A549 (cell line): ENCODE data around the gene ZFAND2B. TPM values are rescaled to one million over a fixed set of nuclear protein-coding genes. Genes with fewer than 3 reads are reported as not detected.

Experiments used
- ATAC-seq, 2 experiments: fragments of 200-7000 bp in 1 of 2; fragments of >200 bp in 1 of 2; cut with Nextera tagmentation in 1 of 2; cut with Tn5 transposase in 1 of 2; 3 replicates each; pipeline versions ENCODE4 v1.8.0 to v1.9.1; 2018 to 2020; ENCODE audit warnings: mild to moderate bottlenecking in 1 of 2, moderate library complexity in 1 of 2
- CTCF ChIA-PET: fragments of 300-600 bp; sonication (Branson Sonifier 250); formaldehyde crosslinking; extraction: SDS; loops from one replicate; lab custom pipeline; 2021; ENCODE audit warnings: antibody characterized with exemption, inconsistent platforms; lab: Yijun Ruan, JAX
- POLR2A ChIA-PET: fragments of 350-600 bp; formaldehyde crosslinking; extraction: SDS; loops from one replicate; lab custom pipeline; 2021; ENCODE audit warnings: antibody characterized with exemption, inconsistent platforms; lab: Yijun Ruan, JAX
- DNase-seq, 2 experiments: peaks; one replicate each; pipeline versions ENCODE4 v3.0.0 to v3.0.0-alpha.2; 2011 to 2016; ENCODE audit warnings: low read depth in 1 of 2, low spot score in 1 of 2
- FAIRE-seq: peaks from 2 replicates; lab custom pipeline; 2011; peaks lifted over from hg19 to GRCh38; lab: Jason Lieb, UNC
- H3K27ac ChIP-seq, 2 experiments: fragments of >200 bp; sonication (Bioruptor Twin); formaldehyde crosslinking; 3 replicates each; pipeline ENCODE4 v1.5.1; 2016 to 2017
- H3K4me1 ChIP-seq: fragments of >200 bp; sonication (Bioruptor Twin); formaldehyde crosslinking; 3 replicates; pipeline ENCODE4 v1.6.1; 2016
- H3K4me2 ChIP-seq: fragments of >200 bp; sonication (Bioruptor Twin); formaldehyde crosslinking; 3 replicates; pipeline ENCODE4 v1.6.1; 2016
- H3K4me3 ChIP-seq: fragments of >200 bp; sonication (Bioruptor Twin); formaldehyde crosslinking; 3 replicates; pipeline ENCODE4 v1.5.1; 2016
- H3K9me3 ChIP-seq: fragments of >200 bp; sonication (Bioruptor Twin); formaldehyde crosslinking; 3 replicates; pipeline ENCODE4 v1.6.1; 2016
- BHLHE40 ChIP-seq: IDR thresholded peaks from 2 replicates; pipeline ENCODE4 v1.6.1; 2012; ENCODE audit warnings: low read depth, low read length, inconsistent platforms
- CBX2 ChIP-seq: fragments of 200-600 bp; sonication (generic); IDR thresholded peaks from 2 replicates; pipeline ENCODE4 v1.6.1; 2016; ENCODE audit warnings: low read depth, mild to moderate bottlenecking, borderline replicate concordance
- CHD2 ChIP-seq: fragments of 150-350 bp; IDR thresholded peaks from 2 replicates; pipeline ENCODE4 v1.6.1; 2014; ENCODE audit warnings: low read length; ENCODE audit not compliant: partially characterized antibody
- CHD4 ChIP-seq: fragments of 200-600 bp; sonication (generic); IDR thresholded peaks from 2 replicates; pipeline ENCODE4 v1.6.1; 2016; ENCODE audit warnings: antibody characterized with exemption, mild to moderate bottlenecking, borderline replicate concordance
- EHMT2 ChIP-seq: fragments of 200-600 bp; sonication (generic); IDR thresholded peaks from 2 replicates; pipeline ENCODE4 v1.6.1; 2016; ENCODE audit warnings: antibody characterized with exemption, low read depth, mild to moderate bottlenecking, moderate library complexity
- EP300 ChIP-seq, 2 experiments: fragments of >200 bp; sonication (Bioruptor Twin); formaldehyde crosslinking; IDR thresholded peaks; 2 replicates in 1 of 2; 3 replicates in 1 of 2; pipeline ENCODE4 v1.6.1; 2016 to 2017
- FOSL2 ChIP-seq, 2 experiments: fragments of 450-650 bp in 1 of 2; fragments of >200 bp in 1 of 2; sonication (Bioruptor Twin) in 1 of 2; formaldehyde crosslinking; IDR thresholded peaks; 2 replicates each; pipeline versions ENCODE4 v1.5.0 to v1.6.1; 2016 to 2020; ENCODE audit warnings: mild to moderate bottlenecking in 1 of 2, moderate library complexity in 1 of 2
- GATA3 ChIP-seq: IDR thresholded peaks from 2 replicates; pipeline ENCODE4 v1.6.1; 2012; ENCODE audit warnings: borderline replicate concordance
- HEYL ChIP-seq: fragments of 250-450 bp; sonication (Bioruptor Pico); IDR thresholded peaks from 2 replicates; pipeline ENCODE4 v1.8.0; 2021; ENCODE audit warnings: mild to moderate bottlenecking, moderate library complexity
- HOXB5 ChIP-seq: fragments of 250-450 bp; sonication (Bioruptor Pico); IDR thresholded peaks from 2 replicates; pipeline ENCODE4 v1.5.0; 2020; ENCODE audit warnings: mild to moderate bottlenecking, moderate library complexity
- JUN ChIP-seq, 2 experiments: fragments of >200 bp; sonication (Bioruptor Twin); formaldehyde crosslinking; IDR thresholded peaks; 2 replicates in 1 of 2; 3 replicates in 1 of 2; pipeline ENCODE4 v1.6.1; 2016 to 2017
- JUNB ChIP-seq: fragments of >200 bp; sonication (Bioruptor Twin); formaldehyde crosslinking; IDR thresholded peaks from 2 replicates; pipeline ENCODE4 v1.6.1; 2016
- MAZ ChIP-seq: fragments of 150-350 bp; IDR thresholded peaks from 2 replicates; pipeline ENCODE4 v1.6.1; 2014; ENCODE audit warnings: antibody characterized with exemption, low read depth, low read length, borderline replicate concordance
- PHF8 ChIP-seq: fragments of 200-600 bp; sonication (generic); IDR thresholded peaks from 2 replicates; pipeline ENCODE4 v1.6.1; 2016; ENCODE audit warnings: low read depth, mild to moderate bottlenecking, antibody characterized with exemption, moderate library complexity, borderline replicate concordance
- POLR2A ChIP-seq: IDR thresholded peaks from 2 replicates; pipeline ENCODE4 v1.6.1; 2012; ENCODE audit warnings: mild to moderate bottlenecking, low read length
- RCOR1 ChIP-seq: fragments of 150-350 bp; IDR thresholded peaks from 2 replicates; pipeline ENCODE4 v1.6.1; 2014; ENCODE audit warnings: antibody characterized with exemption, low read length, low read depth
- SMC3 ChIP-seq: fragments of >200 bp; sonication (Bioruptor Twin); formaldehyde crosslinking; IDR thresholded peaks from 3 replicates; pipeline ENCODE4 v1.6.1; 2018; ENCODE audit warnings: inconsistent platforms
- SREBF2 ChIP-seq: fragments of 450-650 bp; IDR thresholded peaks from 2 replicates; pipeline ENCODE4 v1.6.1; 2014; ENCODE audit warnings: mild to moderate bottlenecking, moderate library complexity
- TFCP2L1 ChIP-seq: fragments of 250-450 bp; sonication (Bioruptor Pico); IDR thresholded peaks from 2 replicates; pipeline ENCODE4 v1.5.0; 2021; ENCODE audit warnings: mild to moderate bottlenecking
- WGBS: methylation state at CpG from one replicate; pipeline ENCODE4 v1.1.6; 2017; ENCODE audit errors: missing lambda C conversion rate; 5-methylcytosine and 5-hydroxymethylcytosine counted together
- polyA plus RNA-seq, 4 experiments: library from polyadenylated mRNA; depleted of rRNA in 3 of 4; stranded (reverse); fragments of >200 nt; fragmentation: RNase III in 1 of 4; extraction: RNeasy Plus Mini Kit Qiagen cat#74134 plus additional on column Dnase treatment in 1 of 4; gene quantifications; 2 replicates in 3 of 4; 3 replicates in 1 of 4; pipeline ENCODE4 v1.2.3, GENCODE V29; 2011 to 2017
- TF ChIP-seq, protein P1 (sequence below): fragments of >200 bp; sonication (Bioruptor Twin); formaldehyde crosslinking; IDR thresholded peaks from 3 replicates; pipeline ENCODE4 v1.6.1; 2016
- TF ChIP-seq, protein P2 (sequence below): fragments of 450-650 bp; IDR thresholded peaks from 2 replicates; pipeline ENCODE4 v1.6.1; 2014; ENCODE audit warnings: antibody characterized with exemption
- TF ChIP-seq, protein P3 (sequence below): fragments of >200 bp; sonication (Bioruptor Twin); formaldehyde crosslinking; IDR thresholded peaks from 3 replicates; pipeline ENCODE4 v1.5.1; 2016
- TF ChIP-seq, protein P4 (sequence below): IDR thresholded peaks from 2 replicates; pipeline ENCODE4 v1.6.1; 2012
- TF ChIP-seq, protein P5 (sequence below): IDR thresholded peaks from 2 replicates; pipeline ENCODE4 v1.6.1; 2012; ENCODE audit warnings: low read depth, borderline replicate concordance
- TF ChIP-seq, protein P6 (sequence below): fragments of 250-450 bp; sonication (Bioruptor Pico); IDR thresholded peaks from 2 replicates; pipeline ENCODE4 v1.5.0; 2020; ENCODE audit warnings: low read depth, mild to moderate bottlenecking, moderate library complexity

The ZFAND2B gene
- polyA plus RNA-seq, 2 of the 4 experiments (the other 2 are of a cell fraction), result 21.2 to 29.1 TPM

DNA sequence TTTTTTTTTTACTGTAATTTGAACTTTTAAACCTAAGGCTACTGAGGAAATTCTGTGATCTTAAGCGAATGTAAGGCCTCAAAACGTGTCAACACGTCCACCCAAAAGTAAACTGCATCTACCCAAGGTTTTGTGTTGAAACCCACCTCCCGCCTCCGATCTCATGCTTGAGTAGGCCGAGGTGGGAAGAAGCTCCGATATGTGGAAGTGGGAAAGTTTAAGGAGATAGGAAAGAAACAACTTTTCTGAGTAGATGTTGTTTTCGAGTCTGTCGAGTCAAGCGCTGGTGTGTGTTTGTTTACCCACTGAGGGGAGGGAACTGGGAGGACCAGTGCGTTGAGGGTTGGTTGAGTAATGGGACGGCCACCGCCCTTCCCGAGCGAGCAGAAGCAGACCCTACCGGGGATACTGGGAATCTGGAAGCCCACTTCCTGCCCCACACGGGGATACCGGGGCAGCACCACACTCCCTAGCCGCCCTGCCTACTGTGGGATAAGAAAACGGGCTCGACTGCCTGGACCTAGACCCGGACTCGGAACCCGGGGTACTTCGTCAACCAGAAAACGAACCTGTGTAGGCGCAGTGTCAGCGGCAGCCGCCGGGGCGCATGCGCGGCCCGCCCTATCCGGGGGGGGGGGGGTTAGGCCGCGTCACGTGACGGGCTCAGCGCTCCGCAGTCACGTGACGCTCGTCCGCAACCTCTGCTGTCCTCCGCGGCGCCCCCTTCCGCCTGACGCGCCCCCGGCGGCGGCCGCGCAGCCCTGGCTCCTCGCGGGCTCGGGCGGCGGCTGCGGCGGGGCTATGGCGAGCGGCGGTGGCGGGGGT is 28.8 kb upstream of the ZFAND2B start, which contains the start of gene RETREG2:
TSS of gene RETREG2 (plus strand) at position 724 of the 825 bp plus-strand sequence. CDS start at position 802, 78 bp downstream.
- ChIA-PET POLR2A (interaction anchor here (2.5 kb wide), 1 partner anchor 29 kb away, joined by 12 read pairs; the partner anchor contains the start of gene ZFAND2B), CTCF (interaction anchor here (0.6 to 10.6 kb wide), 5 partner anchors 12 to 120 kb away, joined by 3 to 177 read pairs (median 8); no protein-coding TSS in a partner anchor)
- ATAC-seq (peak; percentile 83 to 88), DNase-seq (peak; percentile 87 to 94), FAIRE-seq (no peak)
- Histone ChIP-seq H3K27ac (peak within 1 kb of the TSS; percentile 83 to 96), H3K4me2 (peak within 1 kb of the TSS; percentile 97), H3K4me3 (peak within 1 kb of the TSS; percentile 84), H3K4me1 (peaks cover 15% of the 10 kb centered on the region), H3K9me3 (no peaks in the 10 kb centered on the region)
- 3% methylated on average over 16 of the region's 67 CpGs for WGBS
- TF ChIP-seq HEYL (CRISPR knock-in tag) (no peak), POLR2A (peak; percentile 69; the same call in 1 of the 2 replicates), TFCP2L1 (CRISPR knock-in tag) (peak; percentile 67; the same call in 1 of the 2 replicates), JUN (IDR thresholded peaks at IDR 0.05) (peak; percentile 74 to 85), FOSL2 (IDR thresholded peaks at IDR 0.05) (peak; percentile 20; the same call in 1 of the 2 replicates), FOSL2 (CRISPR knock-in tag; IDR thresholded peaks at IDR 0.05) (peak; percentile 80), CHD4 (no peak), BHLHE40 (peak; percentile 74), CBX2 (no peak), MAZ (peak; percentile 12; the same call in 1 of the 2 replicates), HOXB5 (peak; percentile 81), SMC3 (0 out of 3 replicates have a peak, but pooled peaks have one; percentile 12), PHF8 (peak; percentile 53; the same call in 1 of the 2 replicates), JUNB (no peak)
- TF ChIP-seq, protein P1, sequence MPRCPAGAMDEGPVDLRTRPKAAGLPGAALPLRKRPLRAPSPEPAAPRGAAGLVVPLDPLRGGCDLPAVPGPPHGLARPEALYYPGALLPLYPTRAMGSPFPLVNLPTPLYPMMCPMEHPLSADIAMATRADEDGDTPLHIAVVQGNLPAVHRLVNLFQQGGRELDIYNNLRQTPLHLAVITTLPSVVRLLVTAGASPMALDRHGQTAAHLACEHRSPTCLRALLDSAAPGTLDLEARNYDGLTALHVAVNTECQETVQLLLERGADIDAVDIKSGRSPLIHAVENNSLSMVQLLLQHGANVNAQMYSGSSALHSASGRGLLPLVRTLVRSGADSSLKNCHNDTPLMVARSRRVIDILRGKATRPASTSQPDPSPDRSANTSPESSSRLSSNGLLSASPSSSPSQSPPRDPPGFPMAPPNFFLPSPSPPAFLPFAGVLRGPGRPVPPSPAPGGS, result peak; percentile 77; the same call in 1 of the 3 replicates
- TF ChIP-seq, protein P2, sequence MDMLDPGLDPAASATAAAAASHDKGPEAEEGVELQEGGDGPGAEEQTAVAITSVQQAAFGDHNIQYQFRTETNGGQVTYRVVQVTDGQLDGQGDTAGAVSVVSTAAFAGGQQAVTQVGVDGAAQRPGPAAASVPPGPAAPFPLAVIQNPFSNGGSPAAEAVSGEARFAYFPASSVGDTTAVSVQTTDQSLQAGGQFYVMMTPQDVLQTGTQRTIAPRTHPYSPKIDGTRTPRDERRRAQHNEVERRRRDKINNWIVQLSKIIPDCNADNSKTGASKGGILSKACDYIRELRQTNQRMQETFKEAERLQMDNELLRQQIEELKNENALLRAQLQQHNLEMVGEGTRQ, result peak; percentile 99
- TF ChIP-seq, protein P3, sequence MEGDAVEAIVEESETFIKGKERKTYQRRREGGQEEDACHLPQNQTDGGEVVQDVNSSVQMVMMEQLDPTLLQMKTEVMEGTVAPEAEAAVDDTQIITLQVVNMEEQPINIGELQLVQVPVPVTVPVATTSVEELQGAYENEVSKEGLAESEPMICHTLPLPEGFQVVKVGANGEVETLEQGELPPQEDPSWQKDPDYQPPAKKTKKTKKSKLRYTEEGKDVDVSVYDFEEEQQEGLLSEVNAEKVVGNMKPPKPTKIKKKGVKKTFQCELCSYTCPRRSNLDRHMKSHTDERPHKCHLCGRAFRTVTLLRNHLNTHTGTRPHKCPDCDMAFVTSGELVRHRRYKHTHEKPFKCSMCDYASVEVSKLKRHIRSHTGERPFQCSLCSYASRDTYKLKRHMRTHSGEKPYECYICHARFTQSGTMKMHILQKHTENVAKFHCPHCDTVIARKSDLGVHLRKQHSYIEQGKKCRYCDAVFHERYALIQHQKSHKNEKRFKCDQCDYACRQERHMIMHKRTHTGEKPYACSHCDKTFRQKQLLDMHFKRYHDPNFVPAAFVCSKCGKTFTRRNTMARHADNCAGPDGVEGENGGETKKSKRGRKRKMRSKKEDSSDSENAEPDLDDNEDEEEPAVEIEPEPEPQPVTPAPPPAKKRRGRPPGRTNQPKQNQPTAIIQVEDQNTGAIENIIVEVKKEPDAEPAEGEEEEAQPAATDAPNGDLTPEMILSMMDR, result peak; percentile 54
- TF ChIP-seq, protein P4, sequence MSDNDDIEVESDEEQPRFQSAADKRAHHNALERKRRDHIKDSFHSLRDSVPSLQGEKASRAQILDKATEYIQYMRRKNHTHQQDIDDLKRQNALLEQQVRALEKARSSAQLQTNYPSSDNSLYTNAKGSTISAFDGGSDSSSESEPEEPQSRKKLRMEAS, result peak; percentile 74

DNA sequence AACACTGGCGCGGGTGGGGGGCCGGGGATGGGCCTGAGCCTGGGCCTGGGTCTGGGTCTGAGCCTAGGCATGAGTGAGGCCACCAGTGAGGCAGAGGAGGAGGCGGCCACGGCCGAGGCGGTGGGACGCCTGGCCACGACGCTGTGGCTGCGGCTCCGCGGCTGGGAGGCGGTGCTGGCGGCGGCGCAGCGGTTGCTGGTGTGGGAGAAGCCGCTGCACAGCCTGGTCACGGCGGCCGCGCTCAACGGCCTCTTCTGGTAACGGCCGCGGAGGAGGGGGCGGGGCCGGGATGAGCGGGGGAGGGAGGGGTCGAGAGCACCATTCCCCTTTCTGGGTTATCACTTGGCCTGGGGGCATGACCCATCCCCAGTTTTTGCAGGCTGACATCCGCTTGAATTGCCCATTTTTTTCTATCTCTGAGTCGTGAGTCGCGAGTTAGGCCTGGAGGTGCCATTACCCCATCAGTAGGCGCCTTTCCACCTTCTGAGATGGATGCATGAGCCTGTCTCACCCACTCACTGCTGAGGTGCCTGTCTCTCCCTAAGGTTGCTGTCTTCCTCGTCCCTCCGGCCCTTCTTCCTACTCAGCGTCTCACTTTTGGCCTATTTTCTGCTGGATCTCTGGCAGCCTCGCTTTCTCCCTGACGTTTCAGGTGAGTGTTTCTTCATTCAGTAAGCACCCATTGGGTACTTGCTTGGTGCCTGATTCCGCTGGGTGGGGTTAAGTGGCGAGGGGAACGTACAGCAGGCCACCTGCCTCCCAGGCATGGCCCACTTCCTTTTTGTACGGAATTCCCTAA is 28.0 kb upstream of the ZFAND2B start:
- H3K4me1 ChIP-seq, result peaks cover 15% of the 10 kb centered on the region
- peak overlapping the region; percentile 83 to 96 for H3K27ac ChIP-seq
- no peak for FAIRE-seq
- peak overlapping the region; percentile 84 for H3K4me3 ChIP-seq
- WGBS, result 13% methylated on average over 18 of the region's 45 CpGs
- ATAC-seq, result peak; percentile 2 to 31
- ChIA-PET CTCF (interaction anchor here (2.4 to 10.6 kb wide), 2 partner anchors 118 to 120 kb away, joined by 7 to 177 read pairs; no protein-coding TSS in a partner anchor), POLR2A (no interaction called here)
- H3K9me3 ChIP-seq, result no peaks in the 10 kb centered on the region
- peak overlapping the region; percentile 97 for H3K4me2 ChIP-seq
- peak; percentile 21 to 24 for DNase-seq
- TF ChIP-seq, protein P5, sequence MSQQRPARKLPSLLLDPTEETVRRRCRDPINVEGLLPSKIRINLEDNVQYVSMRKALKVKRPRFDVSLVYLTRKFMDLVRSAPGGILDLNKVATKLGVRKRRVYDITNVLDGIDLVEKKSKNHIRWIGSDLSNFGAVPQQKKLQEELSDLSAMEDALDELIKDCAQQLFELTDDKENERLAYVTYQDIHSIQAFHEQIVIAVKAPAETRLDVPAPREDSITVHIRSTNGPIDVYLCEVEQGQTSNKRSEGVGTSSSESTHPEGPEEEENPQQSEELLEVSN, result no peak
- TF ChIP-seq SREBF2 (no peak), BHLHE40 (no peak), EHMT2 (no peak), SMC3 (no peak), CHD2 (no peak), EP300 (IDR thresholded peaks at IDR 0.05) (no peak), JUNB (no peak), PHF8 (no peak), GATA3 (no peak), RCOR1 (no peak), CHD4 (no peak)
- TF ChIP-seq, protein P4, result no peak
- TF ChIP-seq, protein P6, sequence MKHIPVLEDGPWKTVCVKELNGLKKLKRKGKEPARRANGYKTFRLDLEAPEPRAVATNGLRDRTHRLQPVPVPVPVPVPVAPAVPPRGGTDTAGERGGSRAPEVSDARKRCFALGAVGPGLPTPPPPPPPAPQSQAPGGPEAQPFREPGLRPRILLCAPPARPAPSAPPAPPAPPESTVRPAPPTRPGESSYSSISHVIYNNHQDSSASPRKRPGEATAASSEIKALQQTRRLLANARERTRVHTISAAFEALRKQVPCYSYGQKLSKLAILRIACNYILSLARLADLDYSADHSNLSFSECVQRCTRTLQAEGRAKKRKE (CRISPR knock-in tag), result no peak
